GM18505 (cell line): ENCODE results near the gene IGFL2.

Experiments used
- ATAC-seq: cut with Tn5 transposase; IDR thresholded peaks from one replicate; pipeline ENCODE4 v1.9.1; 2021; ENCODE audit not compliant: unreplicated experiment
- POLR2A ChIP-seq: IDR thresholded peaks from 4 replicates; pipeline ENCODE4 v1.6.1; 2011; ENCODE audit warnings: borderline replicate concordance; ENCODE audit not compliant: insufficient read depth, insufficient read length; ENCODE audit errors: extremely low read depth

The IGFL2 gene

GRCh38 chr19:46126086-46126580 is 21.9 kb upstream of the IGFL2 start:
- no peak for ATAC-seq
- no peak for TF ChIP-seq POLR2A

GRCh38 chr19:46131485-46132143 is 16.4 kb upstream of the IGFL2 start:
- no peak for ATAC-seq
- TF ChIP-seq POLR2A, result no peak

- TF ChIP-seq POLR2A, result no peak
- ATAC-seq, result no peak
Observed at GRCh38 chr19:46132508-46133100, 15.4 kb upstream of the IGFL2 start.

- TF ChIP-seq POLR2A, result no peak
- ATAC-seq, result no peak
Observed at GRCh38 chr19:46133101-46133627, 14.9 kb upstream of the IGFL2 start.

- TF ChIP-seq POLR2A, result no peak
- no peak for ATAC-seq
Observed at GRCh38 chr19:46133777-46134241, 14.2 kb upstream of the IGFL2 start.

- no peak for TF ChIP-seq POLR2A
- ATAC-seq, result no peak
Observed at GRCh38 chr19:46134527-46134926, 13.5 kb upstream of the IGFL2 start.

- no peak for TF ChIP-seq POLR2A
- ATAC-seq, result no peak
Observed at GRCh38 chr19:46137915-46138473, 10.0 kb upstream of the IGFL2 start.

GRCh38 chr19:46141421-46141820 is 6.6 kb upstream of the IGFL2 start:
- TF ChIP-seq POLR2A, result no peak
- ATAC-seq, result no peak

GRCh38 chr19:46142294-46142693 is 5.7 kb upstream of the IGFL2 start:
- ATAC-seq, result no peak

GRCh38 chr19:46144756-46145155 is 3.3 kb upstream of the IGFL2 start:
- no peak for TF ChIP-seq POLR2A
- ATAC-seq, result no peak

More at GRCh38 chr19:46142294-46142693, 5.7 kb upstream of the IGFL2 start:
- no peak for TF ChIP-seq POLR2A

- TF ChIP-seq POLR2A, result no peak
- ATAC-seq, result no peak
Observed at GRCh38 chr19:46147166-46147740, 785 bp upstream of the IGFL2 start.

- TF ChIP-seq POLR2A, result no peak
- no peak for ATAC-seq
Observed at GRCh38 chr19:46150606-46151005, 2.6 kb downstream of the IGFL2 start.

GRCh38 chr19:46155237-46155636 is 7.2 kb downstream of the IGFL2 start:
- ATAC-seq, result no peak
- no peak for TF ChIP-seq POLR2A
